Colonic mucosa (tissue), 4 donors: ENCODE results near the gene ZNF254. TPM values are rescaled to one million over a fixed set of nuclear protein-coding genes. Genes with fewer than 3 reads are reported as not detected.

Experiments used
- DNase-seq: peaks from one replicate; pipeline ENCODE4 v3.0.0-alpha.2; 2020
- H3K27ac ChIP-seq: fragments of 200-600 bp; one replicate; pipeline ENCODE4 v1.8.0; 2021
- H3K27me3 ChIP-seq: fragments of 200-600 bp; one replicate; pipeline ENCODE4 v1.8.0; 2021
- H3K36me3 ChIP-seq: fragments of 200-600 bp; one replicate; pipeline ENCODE4 v1.8.0; 2021
- H3K4me1 ChIP-seq: fragments of 200-600 bp; one replicate; pipeline ENCODE4 v1.8.0; 2021; ENCODE audit warnings: mild to moderate bottlenecking
- H3K4me3 ChIP-seq: fragments of 200-600 bp; one replicate; pipeline ENCODE4 v1.8.0; 2021
- H3K9ac ChIP-seq, 2 donors: one replicate each; pipeline ENCODE4 v1.7.0; 2013; ENCODE audit warnings: control low read depth in 2 of 2, low read depth in 2 of 2, low read length in 2 of 2
- H3K9me3 ChIP-seq: fragments of 200-600 bp; one replicate; pipeline ENCODE4 v1.8.0; 2021
- intact Hi-C: fragments of 100-400 bp; cut with DNase I; formaldehyde crosslinking; loops from one replicate; pipeline ENCODE4 v1.14.1; 2022
- total RNA-seq, 2 donors: library from RNA; stranded (reverse); fragmentation: NEBNext Ultra II Directional in 1 of 2; extraction: Animal tissue kit (Norgen Biotek cat#: 25700) in 1 of 2; gene quantifications; one replicate each; pipeline ENCODE4 v1.2.1, GENCODE V29; 2021
- TF ChIP-seq, protein P1 (sequence below): fragments of 200-600 bp; IDR thresholded peaks from one replicate; pipeline ENCODE4 v1.8.0; 2022; ENCODE audit warnings: antibody characterized with exemption, mild to moderate bottlenecking
- donor health status: healthy.
- donor health status: DM: no; HTN: no; CAD: no.
- donor health status: DM: no; HTN: no; CAD: no.

The ZNF254 gene
- total RNA-seq, 2 donors from 2014 or later, result 11.2 to 14.1 TPM

DNA sequence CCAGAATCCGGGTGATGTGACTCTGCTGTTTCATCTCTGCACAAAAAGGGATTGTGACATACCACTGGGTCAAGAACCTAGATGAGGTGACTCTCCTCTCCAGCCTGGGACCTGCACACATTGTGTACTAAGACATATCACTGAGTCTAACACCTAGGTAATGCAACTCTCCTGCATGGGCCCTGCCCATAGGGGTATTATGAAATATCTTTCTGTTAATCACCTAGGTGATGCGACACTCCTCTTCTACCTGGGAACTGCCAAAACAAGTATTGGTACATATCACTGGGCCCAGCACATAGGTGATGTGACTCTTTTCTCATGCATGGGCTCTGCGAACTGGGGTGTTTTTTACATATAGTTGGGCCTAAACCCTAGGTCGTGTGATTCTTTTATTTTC, 35.5 kb upstream of the ZNF254 start:
- Histone ChIP-seq H3K4me3 (no peak overlapping the region), H3K27ac (no peak overlapping the region), H3K9ac (no peak overlapping the region), H3K36me3 (peaks cover 10% of the 10 kb centered on the region), H3K27me3 (no peaks in the 10 kb centered on the region), H3K9me3 (no peaks in the 10 kb centered on the region), H3K4me1 (no peaks in the 10 kb centered on the region)
- TF ChIP-seq, protein P1, sequence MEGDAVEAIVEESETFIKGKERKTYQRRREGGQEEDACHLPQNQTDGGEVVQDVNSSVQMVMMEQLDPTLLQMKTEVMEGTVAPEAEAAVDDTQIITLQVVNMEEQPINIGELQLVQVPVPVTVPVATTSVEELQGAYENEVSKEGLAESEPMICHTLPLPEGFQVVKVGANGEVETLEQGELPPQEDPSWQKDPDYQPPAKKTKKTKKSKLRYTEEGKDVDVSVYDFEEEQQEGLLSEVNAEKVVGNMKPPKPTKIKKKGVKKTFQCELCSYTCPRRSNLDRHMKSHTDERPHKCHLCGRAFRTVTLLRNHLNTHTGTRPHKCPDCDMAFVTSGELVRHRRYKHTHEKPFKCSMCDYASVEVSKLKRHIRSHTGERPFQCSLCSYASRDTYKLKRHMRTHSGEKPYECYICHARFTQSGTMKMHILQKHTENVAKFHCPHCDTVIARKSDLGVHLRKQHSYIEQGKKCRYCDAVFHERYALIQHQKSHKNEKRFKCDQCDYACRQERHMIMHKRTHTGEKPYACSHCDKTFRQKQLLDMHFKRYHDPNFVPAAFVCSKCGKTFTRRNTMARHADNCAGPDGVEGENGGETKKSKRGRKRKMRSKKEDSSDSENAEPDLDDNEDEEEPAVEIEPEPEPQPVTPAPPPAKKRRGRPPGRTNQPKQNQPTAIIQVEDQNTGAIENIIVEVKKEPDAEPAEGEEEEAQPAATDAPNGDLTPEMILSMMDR, result no peak
- DNase-seq, result no peak
- intact Hi-C loops, result no loop called here

DNA sequence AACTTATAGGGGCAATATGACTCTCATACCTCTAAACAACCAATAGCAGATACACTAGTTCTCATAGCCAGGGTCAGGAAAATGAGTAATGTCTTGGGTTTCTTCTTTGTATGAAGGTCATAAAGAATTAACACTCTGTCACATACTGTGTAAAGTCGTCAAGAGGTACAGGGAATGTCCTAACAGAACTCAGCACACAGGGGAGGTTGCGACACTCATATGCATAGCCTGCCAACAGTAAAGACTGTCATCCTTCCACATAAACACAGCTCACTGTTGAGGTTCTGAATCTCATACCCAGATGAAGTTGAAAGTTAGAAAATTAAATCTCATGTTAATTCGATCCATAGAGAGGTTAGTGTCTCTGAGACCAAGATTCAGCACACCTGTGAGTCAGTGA, 34.2 kb upstream of the ZNF254 start:
- TF ChIP-seq, protein P1, result no peak
- Histone ChIP-seq H3K27me3 (no peaks in the 10 kb centered on the region), H3K9me3 (no peaks in the 10 kb centered on the region), H3K9ac (no peak overlapping the region), H3K4me1 (no peaks in the 10 kb centered on the region), H3K36me3 (peaks cover 10% of the 10 kb centered on the region), H3K4me3 (no peak overlapping the region), H3K27ac (no peak overlapping the region)
- no peak for DNase-seq
- intact Hi-C loops, result no loop called here

DNA sequence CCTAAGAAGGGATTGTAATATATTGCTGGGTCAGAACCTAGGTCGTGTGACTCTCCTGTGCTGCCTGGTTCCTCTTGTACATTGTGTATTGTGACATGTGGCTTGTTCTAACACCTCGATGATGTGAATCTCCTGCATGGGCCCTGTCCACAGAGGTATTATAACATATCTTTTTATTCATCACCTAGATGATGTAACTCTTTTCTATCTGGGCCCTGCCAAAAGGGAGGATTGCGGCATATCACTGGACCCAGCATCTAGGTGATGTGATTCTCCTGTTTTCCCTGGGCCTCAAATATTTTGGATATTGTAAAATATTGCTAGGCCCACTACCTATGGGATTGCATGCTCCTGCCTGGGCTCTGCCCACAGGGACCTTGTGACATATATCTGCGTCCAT, 33.4 kb upstream of the ZNF254 start:
- Histone ChIP-seq H3K4me1 (no peaks in the 10 kb centered on the region), H3K9ac (no peak overlapping the region), H3K9me3 (no peaks in the 10 kb centered on the region), H3K4me3 (no peak overlapping the region), H3K27me3 (no peaks in the 10 kb centered on the region), H3K27ac (no peak overlapping the region), H3K36me3 (peaks cover 10% of the 10 kb centered on the region)
- intact Hi-C loops, result no loop called here
- TF ChIP-seq, protein P1, result no peak
- DNase-seq, result no peak

DNA sequence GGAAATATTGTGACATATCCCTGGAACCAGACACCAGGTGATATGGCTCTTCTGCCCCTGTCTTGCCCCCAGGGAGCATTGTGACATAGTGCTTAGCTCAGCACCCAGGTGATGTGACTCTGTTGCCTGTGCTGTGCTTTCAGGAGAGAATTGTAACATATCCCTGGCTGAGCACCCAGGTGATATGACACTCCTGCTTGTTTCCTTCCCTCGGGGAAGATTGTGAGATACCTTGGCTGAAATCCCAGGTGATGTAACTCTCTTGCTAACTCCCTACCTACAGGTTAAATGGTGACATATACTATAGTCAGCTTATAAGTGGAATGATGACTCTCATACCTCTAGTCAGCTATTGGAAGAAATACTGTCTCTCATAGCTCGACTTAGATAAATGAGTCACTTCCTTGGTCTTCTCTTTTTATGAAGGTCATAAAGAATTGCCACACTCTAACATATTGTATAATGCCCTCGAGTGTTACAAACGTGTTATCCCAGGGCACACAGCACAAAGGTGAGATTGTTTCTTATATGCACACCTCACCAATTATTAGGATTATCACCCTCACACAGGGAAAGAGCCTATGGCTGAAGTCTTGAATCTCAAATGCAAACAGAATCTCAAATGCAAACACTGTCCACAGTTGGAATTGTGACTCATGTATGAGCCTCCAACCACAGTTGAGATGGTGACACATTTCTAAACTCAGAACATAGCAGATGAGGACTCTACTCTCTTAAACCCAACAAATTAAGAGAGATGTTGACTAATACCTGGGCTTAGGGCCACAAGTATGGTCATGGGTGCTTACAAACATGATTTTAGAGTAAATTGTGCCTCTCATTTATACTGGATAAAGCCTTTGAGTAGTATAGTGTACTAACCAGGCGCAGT, 32.7 kb upstream of the ZNF254 start:
- no peak for DNase-seq

DNA sequence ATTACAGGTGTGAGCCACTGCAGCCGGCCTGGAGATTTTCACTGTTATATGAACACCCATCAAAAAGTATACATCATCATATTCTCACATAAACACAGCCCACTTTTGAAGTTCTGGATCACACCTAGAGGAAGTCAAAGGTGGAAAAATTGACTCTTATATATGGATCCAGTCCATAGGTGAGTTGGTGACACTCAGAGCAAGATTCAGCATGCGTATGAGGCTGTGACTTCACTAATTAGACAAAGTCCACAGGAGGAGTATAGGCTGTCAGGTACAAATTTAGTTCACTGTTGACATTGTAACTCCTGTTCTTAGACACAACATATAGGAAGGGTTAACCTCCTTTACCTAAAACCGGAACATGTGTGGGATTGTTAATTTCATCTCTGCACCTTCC, 31.4 kb upstream of the ZNF254 start:
- H3K9ac ChIP-seq, result no peak overlapping the region
- no peak overlapping the region for H3K4me3 ChIP-seq
- peaks cover 4% of the 10 kb centered on the region for H3K36me3 ChIP-seq
- H3K27me3 ChIP-seq, result no peaks in the 10 kb centered on the region
- intact Hi-C loops, result no loop called here
- TF ChIP-seq, protein P1, result no peak
- no peak for DNase-seq
- no peaks in the 10 kb centered on the region for H3K4me1 ChIP-seq
- no peaks in the 10 kb centered on the region for H3K9me3 ChIP-seq
- H3K27ac ChIP-seq, result no peak overlapping the region

More for the DNA sequence above, 32.7 kb upstream of the ZNF254 start:
- TF ChIP-seq, protein P1, result no peak
- H3K27me3 ChIP-seq, result no peaks in the 10 kb centered on the region
- H3K27ac ChIP-seq, result no peak overlapping the region
- H3K9me3 ChIP-seq, result no peaks in the 10 kb centered on the region
- intact Hi-C loops, result no loop called here
- no peak overlapping the region for H3K9ac ChIP-seq
- no peaks in the 10 kb centered on the region for H3K4me1 ChIP-seq
- H3K4me3 ChIP-seq, result no peak overlapping the region
- peaks cover 9% of the 10 kb centered on the region for H3K36me3 ChIP-seq
